Prostate gland (tissue), 2 donors: ENCODE data around the gene FGA.
A peak's percentile ranks its signal among the peaks of the same experiment; 100 is the strongest.

Experiments used
- POLR2AphosphoS5 ChIP-seq: sonication (generic); formaldehyde crosslinking; IDR thresholded peaks from one replicate; pipeline ENCODE4 v1.6.1; 2017; ENCODE audit warnings: antibody characterized with exemption
- TF ChIP-seq, protein P1 (sequence below), 4 experiments: fragments of 200-600 bp in 2 of 4; fragments of 450-650 bp in 2 of 4; sonication (generic) in 2 of 4; IDR thresholded peaks; 1 replicate in 3 of 4; 2 replicates in 1 of 4; pipeline ENCODE4 v1.5.1; 2016 to 2019; ENCODE audit warnings: antibody characterized with exemption in 4 of 4, mild to moderate bottlenecking in 2 of 4, moderate library complexity in 2 of 4

DNA sequence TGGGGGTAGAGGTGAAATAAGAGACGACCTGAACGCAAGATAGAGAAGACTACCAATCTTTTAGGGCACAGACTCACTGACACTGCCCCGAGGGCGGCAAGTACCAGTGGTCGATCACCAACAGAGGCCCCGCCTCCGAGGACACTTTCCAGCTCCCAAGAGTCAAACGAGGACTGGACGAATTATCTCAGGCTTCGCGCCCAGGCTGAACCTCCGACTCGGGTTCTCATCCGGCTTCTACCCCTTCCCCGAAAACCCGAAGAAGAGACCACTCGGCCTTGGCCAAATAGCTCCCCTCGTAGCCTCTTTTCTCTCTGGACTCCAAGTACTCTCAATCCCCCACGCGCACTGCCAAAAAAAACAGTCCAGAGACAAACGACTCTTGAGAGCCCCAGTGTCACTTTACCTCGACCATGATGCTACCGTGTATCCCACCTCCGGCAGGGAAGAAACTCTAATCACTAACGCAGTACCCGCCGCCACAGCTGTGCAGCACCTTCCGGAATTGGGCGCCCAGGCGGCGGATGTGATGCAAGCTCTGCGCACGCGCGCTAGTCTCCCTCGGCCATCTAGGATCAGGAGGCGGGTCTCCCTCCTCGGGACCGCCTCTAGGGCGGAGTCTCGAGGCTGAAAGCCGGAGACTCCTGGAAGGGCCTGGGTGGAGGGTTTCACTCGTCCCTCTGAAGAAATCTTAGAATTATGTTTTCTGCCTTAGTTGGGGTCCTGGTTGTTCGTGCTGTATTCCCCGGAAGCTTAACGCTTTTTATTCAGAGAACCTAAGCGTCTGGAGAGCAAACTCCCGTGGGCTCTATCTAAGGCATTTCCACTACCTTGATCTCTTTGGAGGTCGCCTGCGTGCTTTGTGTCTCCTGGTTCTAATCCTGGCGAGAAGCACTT, 40.4 kb downstream of the FGA start, which contains the start of gene PLRG1:
- TF ChIP-seq, protein P1, sequence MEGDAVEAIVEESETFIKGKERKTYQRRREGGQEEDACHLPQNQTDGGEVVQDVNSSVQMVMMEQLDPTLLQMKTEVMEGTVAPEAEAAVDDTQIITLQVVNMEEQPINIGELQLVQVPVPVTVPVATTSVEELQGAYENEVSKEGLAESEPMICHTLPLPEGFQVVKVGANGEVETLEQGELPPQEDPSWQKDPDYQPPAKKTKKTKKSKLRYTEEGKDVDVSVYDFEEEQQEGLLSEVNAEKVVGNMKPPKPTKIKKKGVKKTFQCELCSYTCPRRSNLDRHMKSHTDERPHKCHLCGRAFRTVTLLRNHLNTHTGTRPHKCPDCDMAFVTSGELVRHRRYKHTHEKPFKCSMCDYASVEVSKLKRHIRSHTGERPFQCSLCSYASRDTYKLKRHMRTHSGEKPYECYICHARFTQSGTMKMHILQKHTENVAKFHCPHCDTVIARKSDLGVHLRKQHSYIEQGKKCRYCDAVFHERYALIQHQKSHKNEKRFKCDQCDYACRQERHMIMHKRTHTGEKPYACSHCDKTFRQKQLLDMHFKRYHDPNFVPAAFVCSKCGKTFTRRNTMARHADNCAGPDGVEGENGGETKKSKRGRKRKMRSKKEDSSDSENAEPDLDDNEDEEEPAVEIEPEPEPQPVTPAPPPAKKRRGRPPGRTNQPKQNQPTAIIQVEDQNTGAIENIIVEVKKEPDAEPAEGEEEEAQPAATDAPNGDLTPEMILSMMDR (IDR thresholded peaks at IDR 0.05): peak in 3 of 4 experiments; percentile 26 to 74 (median 62)
- TF ChIP-seq POLR2AphosphoS5: peak; percentile 96
